ENCODE data around the gene PTPRM. TPM values are rescaled to one million over a fixed set of nuclear protein-coding genes. Genes with fewer than 3 reads are reported as not detected.

Gene PTPRM
- total RNA-seq, 1 experiment from 2014 or later: 14.5 TPM

DNA sequence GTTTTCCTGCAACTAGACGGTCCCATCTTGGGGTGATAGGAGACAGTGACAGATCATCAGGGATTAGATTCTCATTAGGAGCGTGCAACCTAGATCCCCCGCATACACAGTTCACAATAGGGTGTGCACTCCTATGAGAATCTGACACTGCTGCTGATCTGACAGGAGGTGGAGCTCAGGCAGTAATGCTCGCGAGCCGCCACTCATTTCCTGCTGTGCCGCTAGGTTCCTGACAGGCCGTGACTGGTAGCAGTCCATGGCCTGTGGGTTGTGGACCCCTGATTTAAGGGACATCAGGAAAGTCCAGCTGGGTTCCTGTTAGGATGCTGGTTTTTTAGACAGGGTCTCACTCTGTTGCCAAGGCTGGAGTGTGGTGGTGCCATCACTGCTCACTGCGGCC lies 48.7 kb downstream of the PTPRM start:
- RAD21 ChIA-PET (ENCODE audit: low non-redundant PET in 1 of 2, low total read pairs in 2 of 2, uncharacterized antibody in 2 of 2, unreplicated experiment in 2 of 2): no interaction called here
- TF ChIP-seq FOSL1 (IDR thresholded peaks at IDR 0.05; ENCODE audit: low read depth) (no peak), POLR2A (IDR thresholded peaks at IDR 0.05; ENCODE audit: borderline replicate concordance, extremely low read depth, insufficient read depth, insufficient read length) (no peak), YY1 (IDR thresholded peaks at IDR 0.05; ENCODE audit: extremely low read depth, insufficient replicate concordance, low read depth, low read length) (no peak), SP1 (IDR thresholded peaks at IDR 0.05; ENCODE audit: low read depth) (no peak), SIN3A (IDR thresholded peaks at IDR 0.05; ENCODE audit: low read depth) (no peak), EZH2phosphoT487 (IDR thresholded peaks at IDR 0.05; ENCODE audit: borderline replicate concordance) (no peak), ZFX (IDR thresholded peaks at IDR 0.05) (no peak), POLR2AphosphoS5 (IDR thresholded peaks at IDR 0.05; ENCODE audit: low read depth, low read length) (no peak), ZNF274 (IDR thresholded peaks at IDR 0.05; ENCODE audit: low read depth, low read length) (no peak)
- TF ChIP-seq, protein P1, sequence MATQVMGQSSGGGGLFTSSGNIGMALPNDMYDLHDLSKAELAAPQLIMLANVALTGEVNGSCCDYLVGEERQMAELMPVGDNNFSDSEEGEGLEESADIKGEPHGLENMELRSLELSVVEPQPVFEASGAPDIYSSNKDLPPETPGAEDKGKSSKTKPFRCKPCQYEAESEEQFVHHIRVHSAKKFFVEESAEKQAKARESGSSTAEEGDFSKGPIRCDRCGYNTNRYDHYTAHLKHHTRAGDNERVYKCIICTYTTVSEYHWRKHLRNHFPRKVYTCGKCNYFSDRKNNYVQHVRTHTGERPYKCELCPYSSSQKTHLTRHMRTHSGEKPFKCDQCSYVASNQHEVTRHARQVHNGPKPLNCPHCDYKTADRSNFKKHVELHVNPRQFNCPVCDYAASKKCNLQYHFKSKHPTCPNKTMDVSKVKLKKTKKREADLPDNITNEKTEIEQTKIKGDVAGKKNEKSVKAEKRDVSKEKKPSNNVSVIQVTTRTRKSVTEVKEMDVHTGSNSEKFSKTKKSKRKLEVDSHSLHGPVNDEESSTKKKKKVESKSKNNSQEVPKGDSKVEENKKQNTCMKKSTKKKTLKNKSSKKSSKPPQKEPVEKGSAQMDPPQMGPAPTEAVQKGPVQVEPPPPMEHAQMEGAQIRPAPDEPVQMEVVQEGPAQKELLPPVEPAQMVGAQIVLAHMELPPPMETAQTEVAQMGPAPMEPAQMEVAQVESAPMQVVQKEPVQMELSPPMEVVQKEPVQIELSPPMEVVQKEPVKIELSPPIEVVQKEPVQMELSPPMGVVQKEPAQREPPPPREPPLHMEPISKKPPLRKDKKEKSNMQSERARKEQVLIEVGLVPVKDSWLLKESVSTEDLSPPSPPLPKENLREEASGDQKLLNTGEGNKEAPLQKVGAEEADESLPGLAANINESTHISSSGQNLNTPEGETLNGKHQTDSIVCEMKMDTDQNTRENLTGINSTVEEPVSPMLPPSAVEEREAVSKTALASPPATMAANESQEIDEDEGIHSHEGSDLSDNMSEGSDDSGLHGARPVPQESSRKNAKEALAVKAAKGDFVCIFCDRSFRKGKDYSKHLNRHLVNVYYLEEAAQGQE (IDR thresholded peaks at IDR 0.05; ENCODE audit: low read depth): no peak
- TF ChIP-seq, protein P2, sequence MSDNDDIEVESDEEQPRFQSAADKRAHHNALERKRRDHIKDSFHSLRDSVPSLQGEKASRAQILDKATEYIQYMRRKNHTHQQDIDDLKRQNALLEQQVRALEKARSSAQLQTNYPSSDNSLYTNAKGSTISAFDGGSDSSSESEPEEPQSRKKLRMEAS (IDR thresholded peaks at IDR 0.05): no peak
- Histone ChIP-seq H3K9me2 (ENCODE audit: insufficient read depth) (no peaks in the 10 kb centered on the region), H3K79me2 (ENCODE audit: insufficient read depth, low read length) (no peaks in the 10 kb centered on the region), H3K9ac (ENCODE audit: low read length) (no peak overlapping the region), H3K27ac (ENCODE audit: low read depth, low read length) (no peak overlapping the region), H4K20me1 (ENCODE audit: insufficient read depth) (no peaks in the 10 kb centered on the region), H3K27me3 (ENCODE audit: insufficient read depth, low read length) (peaks cover 4% of the 10 kb centered on the region; the same call in 1 of the 2 replicates), H3K4me2 (ENCODE audit: low read length) (no peak overlapping the region), H2AFZ (ENCODE audit: low read depth, low read length, poor library complexity, severe bottlenecking) (no peak overlapping the region), H3K36me3 (ENCODE audit: control insufficient read depth in 1 of 2, insufficient read depth in 2 of 2, low read length in 2 of 2) (no peaks in the 10 kb centered on the region), H3K4me1 (ENCODE audit: control insufficient read depth in 1 of 2, insufficient read depth in 2 of 2, low read length in 2 of 2) (no peaks in the 10 kb centered on the region), H3K9me3 (ENCODE audit: control insufficient read depth in 1 of 2, insufficient read depth in 1 of 2, low read depth in 1 of 2, low read length in 2 of 2) (no peaks in the 10 kb centered on the region), H3K4me3 (replicated peaks in 1 of 2; ENCODE audit: low read depth in 1 of 2, low read length in 2 of 2) (no peak overlapping the region)
- intact Hi-C loops (cut with micrococcal nuclease): loop anchor here (5.0 kb wide), 1 partner anchor 51 kb away; no protein-coding TSS in a partner anchor
- POLR2A ChIA-PET: no interaction called here
- DNase-seq (ENCODE audit: low read depth, low spot score) (no peak), ATAC-seq (no peak)
- no TSS peak for BruUV-seq (replicated peaks)
- CTCF ChIA-PET: no interaction called here

Data from HCT116 (cell line).